Caki2 (cell line): ENCODE results near the gene FLYWCH2. TPM values are rescaled to one million over a fixed set of nuclear protein-coding genes. Genes with fewer than 3 reads are reported as not detected.

Source experiments
- total RNA-seq: library from RNA; depleted of rRNA; stranded (reverse); fragments of >200 nt; shearing (Covaris generic); gene quantifications from 2 replicates; pipeline ENCODE4 v1.2.3, GENCODE V29; 2014; ENCODE audit warnings: low replicate concordance; rRNA removed

The FLYWCH2 gene
- total RNA-seq, 1 experiment from 2014 or later = 161 TPM

Other genes starting within 250 kb of the FLYWCH2 start
- 67.5 and 85.6 TPM in 2 replicates for gene KCTD5, start 200.7 kb upstream of the FLYWCH2 start, total RNA-seq
- 1.1 TPM in 1 of 2 replicates, not detected in the other for gene PRSS27, start 163.0 kb upstream of the FLYWCH2 start, total RNA-seq
- gene SRRM2, start 130.6 kb upstream of the FLYWCH2 start, total RNA-seq = 15.3 and 31.2 TPM in 2 replicates
- gene ELOB, start 105.9 kb upstream of the FLYWCH2 start, total RNA-seq = 473 and 526 TPM in 2 replicates
- not detected in 2 replicates for gene PRSS33, start 95.7 kb upstream of the FLYWCH2 start, total RNA-seq
- not detected in 2 replicates for gene PRSS41, start 84.7 kb upstream of the FLYWCH2 start, total RNA-seq
- gene PRSS21, start 66.0 kb upstream of the FLYWCH2 start, total RNA-seq = not detected in 2 replicates
- gene ZG16B, start 52.9 kb upstream of the FLYWCH2 start, total RNA-seq = 0.93 TPM in 1 of 2 replicates, not detected in the other
- gene PRSS22, start 25.0 kb upstream of the FLYWCH2 start, total RNA-seq = not detected in 2 replicates
- gene FLYWCH1, start 28.7 kb downstream of the FLYWCH2 start, total RNA-seq = 133 and 149 TPM in 2 replicates
- gene KREMEN2, start 81.1 kb downstream of the FLYWCH2 start, total RNA-seq = 18.2 and 32.8 TPM in 2 replicates
- gene PAQR4, start 86.1 kb downstream of the FLYWCH2 start, total RNA-seq = 60.8 and 77.4 TPM in 2 replicates
- gene PKMYT1, start 97.2 kb downstream of the FLYWCH2 start, total RNA-seq = 25.5 and 39.1 TPM in 2 replicates
- gene CLDN9, start 129.7 kb downstream of the FLYWCH2 start, total RNA-seq = 0.07 TPM in 1 of 2 replicates, not detected in the other
- not detected in 2 replicates for gene CLDN6, start 135.0 kb downstream of the FLYWCH2 start, total RNA-seq
- 975 and 1,222 TPM in 2 replicates for gene TNFRSF12A, start 137.2 kb downstream of the FLYWCH2 start, total RNA-seq
- gene HCFC1R1, start 140.7 kb downstream of the FLYWCH2 start, total RNA-seq = 461 and 685 TPM in 2 replicates
- gene THOC6, start 140.8 kb downstream of the FLYWCH2 start, total RNA-seq = 247 and 252 TPM in 2 replicates
- not detected in 2 replicates for gene BICDL2, start 153.7 kb downstream of the FLYWCH2 start, total RNA-seq
- not detected in 2 replicates for gene MMP25, start 163.3 kb downstream of the FLYWCH2 start, total RNA-seq
- gene IL32, start 182.4 kb downstream of the FLYWCH2 start, total RNA-seq = 171 and 219 TPM in 2 replicates
- gene ZSCAN10, start 216.1 kb downstream of the FLYWCH2 start, total RNA-seq = not detected in 2 replicates
- 20.0 and 28.4 TPM in 2 replicates for gene ZNF205, start 229.4 kb downstream of the FLYWCH2 start, total RNA-seq